GM08714 (cell line): ENCODE data around the gene SMIM29.

Experiments
- H3K4me3 ChIP-seq: fragments of 200-500 bp; sonication (Bioruptor generic); 2 replicates; pipeline ENCODE4 v1.5.1; 2014; ENCODE audit warnings: mild to moderate bottlenecking, low read length, inconsistent platforms
- ZNF274 ChIP-seq: IDR thresholded peaks from 2 replicates; pipeline ENCODE4 v1.6.1; 2012; ENCODE audit warnings: mild to moderate bottlenecking, low read depth, low read length

The SMIM29 gene

GRCh38 chr6:34227761-34228421, 20.9 kb downstream of the SMIM29 start:
- H3K4me3 ChIP-seq = no peak overlapping the region
- no peak for TF ChIP-seq ZNF274

DNA sequence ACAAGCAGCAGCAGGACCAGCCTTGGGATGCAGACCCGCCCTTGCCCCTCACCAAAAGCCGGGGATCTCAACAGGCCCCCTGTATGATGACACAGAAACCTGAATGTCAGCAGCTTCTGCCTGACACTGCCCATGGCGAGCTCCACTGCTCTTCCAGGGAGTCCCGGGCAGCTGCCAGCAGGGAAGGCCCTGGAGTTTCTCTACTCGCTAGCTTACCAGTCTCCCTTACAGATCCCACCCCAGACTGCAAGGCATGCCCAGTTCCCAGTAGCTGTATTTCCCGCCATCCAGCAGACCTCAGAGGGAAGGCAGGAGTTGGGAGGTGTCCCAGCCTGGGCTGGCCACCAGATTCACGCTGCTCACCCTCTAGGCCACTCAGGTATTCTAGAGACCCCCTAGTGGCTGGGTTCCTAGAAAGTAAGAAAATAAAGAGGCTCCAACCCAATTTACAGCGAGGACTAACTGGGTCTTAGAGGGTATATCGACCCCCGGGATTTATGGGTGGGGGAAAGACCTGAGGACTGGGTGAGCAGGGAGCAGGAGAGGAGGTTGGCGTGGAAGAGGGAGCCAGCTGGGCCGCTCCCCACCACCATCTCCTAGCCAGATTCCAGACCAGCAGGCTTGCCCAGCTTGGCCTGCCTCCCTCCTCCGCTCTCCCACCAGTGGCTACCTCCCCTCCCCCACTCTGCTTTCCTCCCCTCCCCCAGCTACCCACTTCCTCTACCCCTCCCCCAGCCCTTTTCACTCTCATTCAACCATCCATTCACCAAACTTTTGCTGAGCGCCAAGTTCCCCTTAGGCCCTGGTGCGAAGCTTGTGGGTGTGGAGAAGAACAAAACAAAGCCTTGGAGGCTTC, 21.8 kb downstream of the SMIM29 start:
- no peak overlapping the region for H3K4me3 ChIP-seq
- no peak for TF ChIP-seq ZNF274

DNA sequence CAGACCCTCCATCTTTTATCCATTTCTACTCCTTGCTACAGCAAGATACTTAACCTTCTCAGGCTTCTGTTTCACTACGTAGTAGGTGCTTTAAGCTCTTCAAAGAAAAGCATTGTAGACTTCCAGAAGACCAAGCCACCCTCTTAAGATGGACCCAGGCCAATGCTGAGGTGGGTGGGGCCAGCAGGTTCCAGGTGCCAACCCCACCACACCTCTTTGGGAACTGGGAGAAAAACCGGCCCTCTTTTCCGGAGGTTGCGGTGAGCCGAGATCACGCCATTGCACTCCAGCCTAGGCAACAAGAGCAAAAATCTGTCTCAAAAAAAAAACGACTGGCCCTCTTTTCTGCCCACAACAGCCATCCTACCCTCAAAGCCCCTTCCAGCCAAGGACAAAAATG, 22.7 kb downstream of the SMIM29 start:
- no peak for TF ChIP-seq ZNF274
- H3K4me3 ChIP-seq = no peak overlapping the region

DNA sequence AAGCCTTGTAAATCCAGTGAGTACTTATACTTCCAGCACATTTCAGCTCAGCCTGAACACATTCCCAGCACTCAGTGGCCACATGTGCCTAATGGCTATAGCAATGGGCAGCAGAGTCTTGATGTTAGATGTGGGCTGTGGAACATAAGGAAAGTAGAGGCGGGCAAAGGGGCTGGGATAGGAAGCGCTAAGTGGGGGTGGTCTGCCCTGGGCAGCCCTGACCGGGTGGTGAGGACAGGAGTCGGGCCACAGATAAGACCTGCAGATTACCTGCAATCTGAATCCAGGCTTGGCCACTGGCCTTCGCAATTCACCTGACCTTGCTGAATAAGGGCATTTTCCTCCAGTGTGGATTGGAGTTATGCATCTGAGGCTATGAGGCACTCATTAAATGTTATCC, 23.3 kb downstream of the SMIM29 start:
- TF ChIP-seq ZNF274 = no peak
- H3K4me3 ChIP-seq = no peak overlapping the region

- no peak for TF ChIP-seq ZNF274
- H3K4me3 ChIP-seq = peak overlapping the region; percentile 66; the same call in 1 of the 2 replicates
Measured at GRCh38 chr6:34223956-34224940, 24.6 kb downstream of the SMIM29 start.

DNA sequence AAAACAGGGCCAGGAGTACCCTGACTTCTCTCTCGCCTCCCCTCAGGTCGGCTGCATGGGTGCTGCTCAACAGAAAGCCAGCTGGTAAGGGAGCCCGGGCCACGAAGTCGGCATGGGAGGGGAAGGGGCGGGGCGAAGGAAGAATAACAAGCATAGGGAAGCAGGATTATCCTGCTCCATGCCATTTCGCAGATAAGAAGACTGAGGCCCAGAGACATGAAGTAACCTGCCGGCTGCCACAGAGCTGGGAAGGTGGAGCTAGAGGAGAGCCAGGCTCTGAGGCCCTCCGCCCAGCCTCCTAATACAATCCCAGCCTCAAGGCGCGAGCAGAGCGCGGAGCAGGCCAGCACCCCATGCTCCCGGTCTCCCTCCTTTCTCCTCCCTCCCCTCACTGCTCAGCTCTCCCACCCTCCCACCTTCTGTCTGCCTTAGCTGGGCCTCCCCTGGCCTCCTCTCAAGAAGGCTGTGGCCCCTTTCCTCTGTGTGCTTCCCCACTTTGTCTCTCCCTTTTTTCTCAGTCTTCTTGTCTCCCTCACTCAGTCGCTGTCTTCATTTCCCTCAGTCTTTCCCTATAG, 25.3 kb downstream of the SMIM29 start:
- no peak overlapping the region; the same call in 1 of the 2 replicates for H3K4me3 ChIP-seq
- TF ChIP-seq ZNF274 = no peak

DNA sequence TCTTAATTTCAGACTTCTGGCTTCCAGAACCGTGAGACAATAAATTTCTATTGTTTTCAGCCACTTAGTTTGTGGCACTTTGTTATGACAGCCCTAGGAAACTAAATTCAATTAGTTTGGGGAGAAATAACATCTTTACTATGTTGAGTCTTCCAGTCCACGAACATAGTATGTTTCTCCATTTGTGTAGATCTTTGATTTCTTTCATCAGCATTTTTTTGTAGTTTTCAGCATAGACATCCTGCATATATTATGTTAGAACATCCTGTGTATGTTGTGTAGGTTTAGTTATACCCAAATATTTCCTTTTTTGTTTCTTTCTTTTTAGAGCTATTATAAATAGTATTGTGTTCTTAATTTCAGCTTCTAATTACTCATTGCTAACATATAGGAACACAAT, 30.1 kb downstream of the SMIM29 start:
- no peak overlapping the region for H3K4me3 ChIP-seq
- no peak for TF ChIP-seq ZNF274

GRCh38 chr6:34213772-34214171, 35.0 kb downstream of the SMIM29 start:
- TF ChIP-seq ZNF274 = no peak
- H3K4me3 ChIP-seq = no peak overlapping the region

DNA sequence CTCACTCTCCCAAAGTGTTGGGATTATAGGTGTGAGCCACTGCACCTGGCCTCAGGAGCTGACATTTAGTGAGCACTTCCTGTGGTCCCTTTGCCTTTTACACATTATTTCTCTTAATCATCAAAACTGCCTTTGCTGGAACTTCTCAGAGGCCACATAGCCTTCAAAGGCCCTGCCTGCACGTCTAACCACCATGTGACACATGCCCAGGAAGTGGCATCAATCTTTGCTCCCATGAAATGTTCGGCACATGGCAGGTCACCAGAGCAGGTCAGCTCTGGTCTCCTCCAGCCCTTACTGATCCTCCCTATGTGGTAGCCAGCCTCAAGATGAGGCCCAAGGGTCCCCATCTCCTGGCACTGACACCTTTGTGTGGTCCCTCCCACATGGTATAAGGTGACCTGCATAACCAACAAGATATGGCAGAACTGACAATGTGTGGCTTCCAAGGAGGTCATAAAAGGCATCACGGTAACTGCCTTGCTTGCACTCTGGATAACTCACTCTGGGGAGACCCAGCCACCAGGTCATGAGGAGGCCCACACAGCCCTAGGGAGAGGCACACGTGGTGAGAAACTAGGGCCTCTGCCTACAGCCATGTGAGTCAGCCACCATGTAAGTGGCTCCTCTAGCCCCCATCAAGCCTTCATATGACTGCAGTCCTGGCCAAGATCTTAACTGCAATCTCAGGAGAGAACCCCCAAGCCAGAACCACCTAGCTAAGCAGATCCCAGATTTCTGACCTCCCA, 40.9 kb downstream of the SMIM29 start:
- no peak for TF ChIP-seq ZNF274

DNA sequence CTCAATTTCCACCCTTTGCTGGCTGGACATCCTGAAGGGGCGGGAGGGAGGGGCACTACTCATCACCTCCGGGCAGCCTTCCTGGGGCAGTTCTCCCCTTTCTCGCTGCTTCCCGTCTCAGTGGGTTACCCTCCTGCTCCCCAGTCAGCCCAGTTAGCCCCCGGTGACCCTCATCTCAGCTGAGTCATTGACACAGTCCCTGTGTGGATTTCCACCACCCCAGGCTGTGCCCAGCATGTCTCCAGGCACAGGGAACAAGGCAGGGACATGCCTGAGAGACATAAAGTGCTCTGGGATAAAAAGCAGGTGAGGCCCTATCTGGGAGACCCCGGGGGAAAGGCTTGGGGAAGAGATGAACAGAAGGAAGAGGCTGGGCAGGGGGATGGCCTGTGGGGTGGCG, 42.1 kb downstream of the SMIM29 start:
- no peak overlapping the region for H3K4me3 ChIP-seq
- TF ChIP-seq ZNF274 = no peak

More for the DNA sequence above, 40.9 kb downstream of the SMIM29 start:
- no peak overlapping the region for H3K4me3 ChIP-seq

- H3K4me3 ChIP-seq = no peak overlapping the region
- no peak for TF ChIP-seq ZNF274
Measured at GRCh38 chr6:34205916-34206315, 42.9 kb downstream of the SMIM29 start.

DNA sequence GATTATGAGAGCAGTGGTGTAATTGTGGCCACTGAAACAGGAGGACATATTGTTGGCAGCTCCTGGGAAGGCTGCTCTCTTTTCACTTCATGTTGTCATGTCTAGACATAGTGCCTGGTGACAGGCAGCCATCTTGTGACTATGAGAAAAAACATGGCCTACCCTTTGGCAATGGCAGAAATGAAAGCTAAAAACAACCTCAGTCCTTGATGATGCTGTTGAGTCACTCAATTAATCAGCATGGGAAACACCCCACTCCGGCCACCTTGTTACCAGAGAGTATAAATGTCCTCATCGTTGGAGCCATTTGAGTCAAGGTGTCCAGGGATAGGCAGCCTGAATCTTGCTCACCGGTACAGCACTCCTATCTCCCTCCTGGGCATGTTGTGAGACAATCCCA, 43.3 kb downstream of the SMIM29 start:
- no peak overlapping the region for H3K4me3 ChIP-seq
- no peak for TF ChIP-seq ZNF274

GRCh38 chr6:34204693-34205092, 44.1 kb downstream of the SMIM29 start:
- H3K4me3 ChIP-seq = no peak overlapping the region
- TF ChIP-seq ZNF274 = no peak
